Measurements from ENCODE around the gene PRKN. TPM values are rescaled to one million over a fixed set of nuclear protein-coding genes. Genes with fewer than 3 reads are reported as not detected.

The PRKN gene
- total and polyA plus RNA-seq, 2 experiments from 2014 or later = 0.10 to 0.84 TPM

DNA sequence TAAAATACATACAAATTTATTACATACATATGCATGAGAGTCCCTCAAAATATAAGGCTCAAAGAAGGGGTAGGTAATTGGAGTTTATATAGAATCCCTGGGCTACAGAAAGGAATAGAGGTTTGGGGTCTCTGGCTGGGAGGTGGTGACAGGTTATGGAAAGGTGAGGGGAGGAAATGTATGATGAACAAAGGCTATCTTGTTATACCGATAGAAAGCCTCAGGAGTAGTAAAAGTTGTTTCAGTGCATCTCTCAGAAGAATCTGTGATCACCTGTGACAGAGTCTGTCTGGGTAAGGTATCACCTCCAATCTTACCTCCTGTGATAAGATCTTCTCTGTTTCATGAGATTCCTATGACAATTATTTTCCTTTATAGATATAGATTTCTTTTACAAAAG lies 1200.8 kb downstream of the PRKN start (continued):
- TF ChIP-seq REST (IDR thresholded peaks at IDR 0.05; ENCODE audit: unreplicated experiment) = no peak
- TF ChIP-seq ETS1 (IDR thresholded peaks at IDR 0.05) = no peak
- TF ChIP-seq, protein P1, sequence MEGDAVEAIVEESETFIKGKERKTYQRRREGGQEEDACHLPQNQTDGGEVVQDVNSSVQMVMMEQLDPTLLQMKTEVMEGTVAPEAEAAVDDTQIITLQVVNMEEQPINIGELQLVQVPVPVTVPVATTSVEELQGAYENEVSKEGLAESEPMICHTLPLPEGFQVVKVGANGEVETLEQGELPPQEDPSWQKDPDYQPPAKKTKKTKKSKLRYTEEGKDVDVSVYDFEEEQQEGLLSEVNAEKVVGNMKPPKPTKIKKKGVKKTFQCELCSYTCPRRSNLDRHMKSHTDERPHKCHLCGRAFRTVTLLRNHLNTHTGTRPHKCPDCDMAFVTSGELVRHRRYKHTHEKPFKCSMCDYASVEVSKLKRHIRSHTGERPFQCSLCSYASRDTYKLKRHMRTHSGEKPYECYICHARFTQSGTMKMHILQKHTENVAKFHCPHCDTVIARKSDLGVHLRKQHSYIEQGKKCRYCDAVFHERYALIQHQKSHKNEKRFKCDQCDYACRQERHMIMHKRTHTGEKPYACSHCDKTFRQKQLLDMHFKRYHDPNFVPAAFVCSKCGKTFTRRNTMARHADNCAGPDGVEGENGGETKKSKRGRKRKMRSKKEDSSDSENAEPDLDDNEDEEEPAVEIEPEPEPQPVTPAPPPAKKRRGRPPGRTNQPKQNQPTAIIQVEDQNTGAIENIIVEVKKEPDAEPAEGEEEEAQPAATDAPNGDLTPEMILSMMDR (conservative IDR thresholded peaks at IDR 0.05; ENCODE audit: low read depth in 2 of 2) = no peak
- no peak for TF ChIP-seq JUNB (IDR thresholded peaks at IDR 0.05; ENCODE audit: unreplicated experiment)

DNA sequence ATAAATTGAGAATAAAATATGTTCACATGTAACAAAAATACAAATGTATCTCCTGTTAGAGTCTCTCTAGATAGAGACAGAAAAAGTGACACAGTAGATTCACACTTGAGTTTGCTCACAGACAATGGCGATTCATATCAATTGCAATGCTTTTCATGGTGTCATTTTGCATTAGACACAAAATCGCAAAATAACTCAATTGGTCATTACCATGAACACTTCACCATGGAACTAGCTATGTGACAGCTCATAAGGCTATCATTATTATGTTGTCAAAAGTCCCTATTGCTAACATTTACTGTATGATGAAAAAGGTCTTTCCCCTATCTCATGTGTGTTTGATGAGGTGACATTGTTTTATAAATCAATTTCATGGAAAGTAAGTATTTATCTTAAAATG lies 1204.2 kb downstream of the PRKN start:
- H3K27ac Mint-ChIP-seq = no peak overlapping the region
- TF ChIP-seq EZH2phosphoT487 (IDR thresholded peaks at IDR 0.05; ENCODE audit: unreplicated experiment) (no peak), ZNF114 (CRISPR knock-in tag; IDR thresholded peaks at IDR 0.05) (no peak), ZNF462 (CRISPR knock-in tag; IDR thresholded peaks at IDR 0.05) (no peak), NANOG (IDR thresholded peaks at IDR 0.05; ENCODE audit: borderline replicate concordance) (no peak), POLR2AphosphoS5 (IDR thresholded peaks at IDR 0.05; ENCODE audit: low read depth) (no peak), JUNB (IDR thresholded peaks at IDR 0.05; ENCODE audit: unreplicated experiment) (no peak)
- TF ChIP-seq, protein P1 (conservative IDR thresholded peaks at IDR 0.05; ENCODE audit: low read depth in 2 of 2) = no peak

More for the DNA sequence above, 1204.2 kb downstream of the PRKN start:
- ATAC-seq = no peak
- H3K9me2 ChIP-seq (ENCODE audit: insufficient read depth) = no peaks in the 10 kb centered on the region
- no peaks in the 10 kb centered on the region for H3K27me3 ChIP-seq (ENCODE audit: insufficient read depth)
- H3K27ac ChIP-seq (ENCODE audit: low read depth) = no peak overlapping the region
- no peaks in the 10 kb centered on the region for H3K36me3 ChIP-seq (ENCODE audit: insufficient read depth)
- no peak overlapping the region for H3K4me3 ChIP-seq
- H3K79me2 ChIP-seq (replicated peaks; ENCODE audit: insufficient read depth) = no peaks in the 10 kb centered on the region
- no peak for DNase-seq (ENCODE audit: low spot score)
- Mint-ChIP-seq H3K4me1 (no peaks in the 10 kb centered on the region; the same call in 2 of the 3 replicates), H3K9me3 (no peaks in the 10 kb centered on the region), H3K4me3 (no peak overlapping the region), H3K36me3 (ENCODE audit: low read depth) (no peaks in the 10 kb centered on the region), H3K27me3 (ENCODE audit: insufficient read depth, low read depth, poor library complexity) (no peaks in the 10 kb centered on the region)
- no peak overlapping the region for H2AFZ ChIP-seq
- no peak overlapping the region for H3K4me2 ChIP-seq
- no peaks in the 10 kb centered on the region for H3K4me1 ChIP-seq (ENCODE audit: insufficient read depth)
- H4K20me1 ChIP-seq (replicated peaks; ENCODE audit: insufficient read depth) = no peaks in the 10 kb centered on the region
- no peaks in the 10 kb centered on the region for H3F3A ChIP-seq (replicated peaks; ENCODE audit: low read depth)

All from GM23338 (cell line).